Nephron progenitor cell (in vitro differentiated cells): ENCODE results near the gene RNF41.
"Not testable (repeated sequence)": the region's sequence is repeated elsewhere in the genome, so short reads cannot be mapped to it uniquely, and the experiment has no call there.

Source experiments
- DNase-seq: peaks from one replicate; pipeline ENCODE4 v3.0.0; 2021
- H3K27ac Mint-ChIP-seq: 2 replicates; pipeline ENCODE4 v1.8.0; 2021; ENCODE audit warnings: mild to moderate bottlenecking, moderate library complexity, mixed read lengths
- H3K27me3 Mint-ChIP-seq: 2 replicates; pipeline ENCODE4 v1.8.0; 2021; ENCODE audit warnings: mild to moderate bottlenecking, low read depth, mixed read lengths; ENCODE audit not compliant: poor library complexity
- H3K36me3 Mint-ChIP-seq: 2 replicates; pipeline ENCODE4 v1.8.0; 2021; ENCODE audit warnings: low read depth, mixed read lengths
- H3K4me1 Mint-ChIP-seq: 2 replicates; pipeline ENCODE4 v1.8.0; 2021; ENCODE audit warnings: mixed read lengths
- H3K4me3 Mint-ChIP-seq: 2 replicates; pipeline ENCODE4 v1.8.0; 2021; ENCODE audit warnings: mild to moderate bottlenecking, moderate library complexity, mixed read lengths
- H3K9me3 Mint-ChIP-seq: 2 replicates; pipeline ENCODE4 v1.8.0; 2021; ENCODE audit warnings: mild to moderate bottlenecking, moderate library complexity, mixed read lengths
- CTCF ChIP-seq: fragments of 200-600 bp; sonication (generic); IDR thresholded peaks from 2 replicates; pipeline ENCODE4 v1.5.0; 2021; ENCODE audit warnings: antibody characterized with exemption

Gene RNF41

DNA sequence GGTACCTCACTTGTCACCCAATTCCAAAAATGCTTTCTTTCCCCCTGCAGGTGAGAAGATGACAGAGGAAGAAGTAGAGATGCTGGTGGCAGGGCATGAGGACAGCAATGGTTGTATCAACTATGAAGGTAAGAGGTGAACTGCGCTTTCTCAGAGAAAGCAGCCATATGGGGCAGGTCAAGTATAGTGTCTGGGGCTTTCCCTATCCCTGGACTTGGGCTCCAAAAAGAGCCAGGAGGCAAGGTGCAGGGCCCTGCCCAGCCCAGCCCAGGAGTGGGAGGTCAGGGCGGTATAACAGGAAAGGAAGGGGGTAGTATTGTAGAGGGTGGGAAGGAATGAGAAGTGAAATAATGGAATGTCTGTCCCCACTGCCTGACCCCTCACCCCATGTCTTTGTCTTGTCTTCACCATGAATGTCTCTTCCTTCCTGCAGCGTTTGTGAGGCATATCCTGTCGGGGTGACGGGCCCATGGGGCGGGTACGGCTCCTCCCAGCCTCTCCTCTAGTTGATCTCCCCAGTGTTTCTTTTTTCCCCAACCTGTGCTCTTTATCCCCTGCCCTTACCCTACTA is 61.4 kb downstream of the RNF41 start:
- H3K27ac Mint-ChIP-seq = peak overlapping the region; percentile 96
- DNase-seq = no peak
- peaks cover 2% of the 10 kb centered on the region for H3K27me3 Mint-ChIP-seq
- peaks cover 61% of the 10 kb centered on the region for H3K4me1 Mint-ChIP-seq
- peak overlapping the region; percentile 92 for H3K4me3 Mint-ChIP-seq
- H3K9me3 Mint-ChIP-seq = no peaks in the 10 kb centered on the region
- no peak for TF ChIP-seq CTCF
- H3K36me3 Mint-ChIP-seq = peaks cover 62% of the 10 kb centered on the region

DNA sequence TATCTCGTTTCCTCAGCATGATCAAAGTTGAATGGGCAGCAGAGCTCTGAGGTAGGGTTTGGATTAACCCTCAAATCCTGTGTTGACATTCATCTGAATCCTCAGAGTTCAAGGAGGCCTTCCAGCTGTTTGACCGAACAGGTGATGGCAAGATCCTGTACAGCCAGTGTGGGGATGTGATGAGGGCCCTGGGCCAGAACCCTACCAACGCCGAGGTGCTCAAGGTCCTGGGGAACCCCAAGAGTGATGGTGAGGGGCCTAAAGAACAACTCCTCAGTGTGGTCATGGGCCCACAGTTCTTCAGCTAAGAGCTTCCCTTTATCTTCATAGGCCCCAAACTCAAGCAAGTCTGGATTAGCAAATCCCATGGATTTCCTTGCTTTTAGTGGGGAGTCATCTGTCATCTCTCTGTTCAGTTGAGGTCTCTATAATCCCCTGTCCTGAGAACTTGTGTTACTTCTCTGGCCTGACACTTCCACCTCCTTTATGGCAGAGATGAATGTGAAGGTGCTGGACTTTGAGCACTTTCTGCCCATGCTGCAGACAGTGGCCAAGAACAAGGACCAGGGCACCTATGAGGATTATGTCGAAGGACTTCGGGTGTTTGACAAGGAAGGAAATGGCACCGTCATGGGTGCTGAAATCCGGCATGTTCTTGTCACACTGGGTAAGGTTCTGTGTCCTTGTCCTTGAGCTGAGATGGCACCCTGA is 62.1 kb downstream of the RNF41 start:
- no peak for TF ChIP-seq CTCF
- H3K36me3 Mint-ChIP-seq = peaks cover 63% of the 10 kb centered on the region
- H3K4me1 Mint-ChIP-seq = peaks cover 67% of the 10 kb centered on the region
- peak overlapping the region; percentile 98 for H3K27ac Mint-ChIP-seq
- DNase-seq = no peak
- peaks cover 3% of the 10 kb centered on the region for H3K27me3 Mint-ChIP-seq
- peak overlapping the region; percentile 92 for H3K4me3 Mint-ChIP-seq
- no peaks in the 10 kb centered on the region for H3K9me3 Mint-ChIP-seq

GRCh38 chr12:56158926-56159461 is 62.7 kb downstream of the RNF41 start:
- peak; percentile 50 for DNase-seq
- peaks cover 58% of the 10 kb centered on the region for H3K36me3 Mint-ChIP-seq
- peaks cover 3% of the 10 kb centered on the region for H3K27me3 Mint-ChIP-seq
- no peaks in the 10 kb centered on the region for H3K9me3 Mint-ChIP-seq
- H3K27ac Mint-ChIP-seq = peak overlapping the region; percentile 98
- TF ChIP-seq CTCF = no peak
- peak overlapping the region; percentile 92 for H3K4me3 Mint-ChIP-seq
- H3K4me1 Mint-ChIP-seq = peaks cover 72% of the 10 kb centered on the region

DNA sequence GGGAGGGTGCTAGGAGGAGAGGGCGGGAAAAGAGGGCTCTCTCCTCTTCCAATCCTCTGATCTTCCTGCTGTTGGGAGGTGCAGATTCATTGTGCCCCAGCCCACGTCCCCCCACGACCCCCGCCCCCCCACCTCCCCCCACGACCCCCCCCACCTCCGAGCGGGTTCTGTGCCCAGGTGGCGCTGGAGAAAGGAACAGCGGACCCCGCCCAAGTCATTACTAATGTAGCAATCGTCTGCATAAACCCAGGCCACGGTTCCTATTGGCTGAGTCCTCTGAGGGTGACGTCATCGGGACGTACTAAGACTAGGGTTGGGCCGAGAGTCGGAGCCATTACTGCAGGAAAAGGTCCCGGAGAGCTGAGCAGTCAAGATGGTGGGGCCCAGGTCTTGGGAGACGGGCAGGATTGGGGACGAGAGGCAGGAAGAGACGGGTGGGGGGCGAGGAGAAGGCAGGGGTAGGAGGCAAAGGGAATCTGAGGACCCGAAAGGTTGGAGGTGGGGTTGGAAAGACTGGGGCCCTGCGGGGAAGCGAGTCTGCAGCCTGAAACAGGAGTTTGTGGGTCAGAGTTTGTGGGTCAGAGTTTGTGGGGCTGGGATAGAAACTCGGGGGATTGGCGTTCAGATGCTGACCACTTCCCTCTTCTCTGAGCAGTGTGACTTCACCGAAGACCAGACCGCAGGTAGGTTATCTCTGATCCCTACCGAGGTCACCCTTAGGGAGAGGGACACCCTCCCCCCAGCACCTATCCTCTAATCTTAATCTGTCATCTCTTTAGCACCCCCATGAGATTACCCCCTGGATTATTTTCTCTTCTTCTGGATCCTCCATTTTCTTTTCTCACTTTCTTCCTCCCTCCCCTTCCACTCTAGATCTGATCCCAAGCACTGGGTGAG is 63.4 kb downstream of the RNF41 start, which contains the start of gene MYL6:
Gene MYL6, plus strand, starts transcription at position 331 of the 897 bp plus-strand sequence. Its CDS starts 43 bp downstream, at position 374.
- no peaks in the 10 kb centered on the region for H3K9me3 Mint-ChIP-seq
- no peak for TF ChIP-seq CTCF
- peaks cover 51% of the 10 kb centered on the region for H3K36me3 Mint-ChIP-seq
- H3K27ac Mint-ChIP-seq = peak within 1 kb of the TSS; percentile 98
- DNase-seq = peak; percentile 87
- peaks cover 75% of the 10 kb centered on the region for H3K4me1 Mint-ChIP-seq
- H3K27me3 Mint-ChIP-seq = peaks cover 3% of the 10 kb centered on the region
- H3K4me3 Mint-ChIP-seq = peak within 1 kb of the TSS; percentile 92

DNA sequence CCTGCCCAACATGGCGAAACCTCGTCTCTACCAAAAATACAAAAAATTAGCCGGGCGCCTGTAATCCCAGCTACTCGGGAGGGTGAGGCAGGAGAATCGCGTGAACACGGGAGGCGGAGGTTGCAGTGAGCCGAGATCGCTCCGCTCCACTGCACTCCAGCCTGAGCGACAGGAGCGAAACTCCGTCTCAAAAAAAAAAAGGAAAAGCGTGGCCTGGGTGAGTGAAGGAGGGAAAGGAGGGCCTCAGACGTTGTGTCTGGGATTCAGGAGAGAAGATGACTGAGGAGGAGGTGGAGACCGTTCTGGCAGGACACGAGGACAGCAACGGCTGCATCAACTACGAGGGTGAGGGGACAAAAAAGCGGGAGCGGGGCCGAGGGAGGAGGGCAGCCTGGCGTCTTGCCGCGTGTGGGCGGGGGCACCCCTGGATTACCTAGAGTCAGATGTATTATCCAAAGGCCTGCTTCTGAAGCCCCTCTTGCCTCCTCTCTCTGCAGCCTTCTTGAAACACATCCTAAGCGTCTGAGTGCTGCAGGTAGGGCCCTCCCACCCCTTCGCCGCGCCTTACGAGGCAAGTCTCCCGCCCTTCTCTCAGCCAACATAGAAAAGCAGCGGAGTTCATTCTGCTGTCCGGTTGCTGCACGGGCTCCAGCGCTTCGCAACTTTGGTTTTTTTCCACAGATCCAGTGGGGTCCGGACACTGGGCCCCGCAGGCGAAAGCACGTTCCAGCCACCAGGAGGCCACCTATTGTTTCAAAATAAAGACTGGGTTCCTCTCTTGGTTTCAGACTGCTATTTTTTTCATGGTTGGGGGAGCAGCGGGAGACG is 64.3 kb downstream of the RNF41 start:
- H3K27me3 Mint-ChIP-seq = peaks cover 3% of the 10 kb centered on the region
- peaks cover 44% of the 10 kb centered on the region for H3K36me3 Mint-ChIP-seq
- peak overlapping the region; percentile 98 for H3K27ac Mint-ChIP-seq
- TF ChIP-seq CTCF = peak; percentile 54
- peak; percentile 73 for DNase-seq
- peak overlapping the region; percentile 92 for H3K4me3 Mint-ChIP-seq
- H3K4me1 Mint-ChIP-seq = peaks cover 75% of the 10 kb centered on the region
- H3K9me3 Mint-ChIP-seq = no peaks in the 10 kb centered on the region

GRCh38 chr12:56156464-56157200 is 65.1 kb downstream of the RNF41 start:
- peaks cover 37% of the 10 kb centered on the region for H3K36me3 Mint-ChIP-seq
- H3K27ac Mint-ChIP-seq = peak overlapping the region; percentile 98
- DNase-seq, H3K27me3 Mint-ChIP-seq, H3K9me3 Mint-ChIP-seq: not testable (repeated sequence)
- peaks cover 72% of the 10 kb centered on the region for H3K4me1 Mint-ChIP-seq
- H3K4me3 Mint-ChIP-seq = peak overlapping the region; percentile 92
